GM23248 (cell line): ENCODE measurements around the gene PHLDB2.

Experiments
- EZH2 ChIP-seq: fragments of 200-600 bp; sonication (generic); IDR thresholded peaks from 2 replicates; pipeline ENCODE4 v1.6.1; 2018; ENCODE audit warnings: antibody characterized with exemption, mild to moderate bottlenecking; ENCODE audit not compliant: insufficient read depth, poor library complexity, severe bottlenecking
- EZH2phosphoT487 ChIP-seq: fragments of 200-600 bp; sonication (generic); IDR thresholded peaks from 2 replicates; pipeline ENCODE4 v1.6.1; 2018; ENCODE audit warnings: antibody characterized with exemption, moderate library complexity, mild to moderate bottlenecking, low read depth; ENCODE audit not compliant: insufficient read depth

- TF ChIP-seq EZH2 (no peak), EZH2phosphoT487 (no peak)
These were observed 22.4 kb downstream of the PHLDB2 start for GRCh38 chr3:111881480-111881879.
